ENCODE results near the gene AVPR1A. TPM values are rescaled to one million over a fixed set of nuclear protein-coding genes. Genes with fewer than 3 reads are reported as not detected.
"Not testable (repeated sequence)": the region's sequence is repeated elsewhere in the genome, so short reads cannot be mapped to it uniquely, and the experiment has no call there.

AVPR1A gene
- total RNA-seq (2014; rRNA removed; shearing (Covaris generic)), result 0.06 and 0.21 TPM in 2 replicates

- DNase-seq (ENCODE audit: low read depth in 1 of 2, low spot score in 2 of 2), result peak; percentile 26 to 42
- H3K4me3 ChIP-seq, result peak within 1 kb of the TSS; percentile 31
- H3K27me3 ChIP-seq (replicated peaks), result peaks cover 47% of the 10 kb centered on the region
These were observed at the start of gene AVPR1A for GRCh38 chr12:63150713-63151622. Gene AVPR1A, minus strand, starts transcription at chr12:63151201. Its CDS starts 365 bp downstream, at chr12:63150836.

GRCh38 chr12:63196168-63196567, 45.2 kb upstream of the AVPR1A start:
- Histone ChIP-seq H3K4me1 (replicated peaks) (no peaks in the 10 kb centered on the region), H3K27ac (no peak overlapping the region)

More at GRCh38 chr12:63150713-63151622, at the start of gene AVPR1A:
- Histone ChIP-seq H3K27ac (no peak within 1 kb of the TSS), H3K9me3 (replicated peaks) (no peaks in the 10 kb centered on the region; the same call in 1 of the 2 replicates), H3K4me1 (replicated peaks) (peaks cover 15% of the 10 kb centered on the region), H3K36me3 (no peaks in the 10 kb centered on the region)

GRCh38 chr12:63179224-63179623, 28.2 kb upstream of the AVPR1A start:
- no peaks in the 10 kb centered on the region for H3K27me3 ChIP-seq (replicated peaks)
- no peak overlapping the region for H3K4me3 ChIP-seq
- no peak for DNase-seq (ENCODE audit: low read depth in 1 of 2, low spot score in 2 of 2)
- no peaks in the 10 kb centered on the region for H3K36me3 ChIP-seq
- H3K9me3 ChIP-seq (replicated peaks), result 0 out of 2 replicates have a peak, but pooled peaks cover 7% of the 10 kb centered on the region
- no peaks in the 10 kb centered on the region for H3K4me1 ChIP-seq (replicated peaks)
- no peak overlapping the region for H3K27ac ChIP-seq

More at GRCh38 chr12:63196168-63196567, 45.2 kb upstream of the AVPR1A start:
- no peak overlapping the region for H3K4me3 ChIP-seq
- no peak for DNase-seq (ENCODE audit: low read depth in 1 of 2, low spot score in 2 of 2)
- no peaks in the 10 kb centered on the region for H3K36me3 ChIP-seq
- H3K27me3 ChIP-seq (replicated peaks), result no peaks in the 10 kb centered on the region
- no peaks in the 10 kb centered on the region for H3K9me3 ChIP-seq (replicated peaks)

GRCh38 chr12:63170321-63170720, 19.3 kb upstream of the AVPR1A start:
- no peaks in the 10 kb centered on the region for H3K4me1 ChIP-seq (replicated peaks)
- H3K27me3 ChIP-seq (replicated peaks), result peaks cover 4% of the 10 kb centered on the region; the same call in 1 of the 2 replicates
- no peak for DNase-seq (ENCODE audit: low read depth in 1 of 2, low spot score in 2 of 2)
- no peaks in the 10 kb centered on the region for H3K9me3 ChIP-seq (replicated peaks)
- no peak overlapping the region for H3K4me3 ChIP-seq
- no peak overlapping the region for H3K27ac ChIP-seq
- H3K36me3 ChIP-seq, result no peaks in the 10 kb centered on the region

- not testable (repeated sequence) for H3K36me3 ChIP-seq; H3K4me1 ChIP-seq (replicated peaks); H3K27me3 ChIP-seq (replicated peaks); H3K27ac ChIP-seq; H3K9me3 ChIP-seq (replicated peaks); DNase-seq (ENCODE audit: low read depth in 1 of 2, low spot score in 2 of 2); H3K4me3 ChIP-seq
These were observed 16.7 kb upstream of the AVPR1A start for GRCh38 chr12:63167741-63168140.

- H3K27me3 ChIP-seq (replicated peaks), result no peaks in the 10 kb centered on the region; the same call in 1 of the 2 replicates
- H3K36me3 ChIP-seq, result no peaks in the 10 kb centered on the region
- H3K4me3 ChIP-seq, result no peak overlapping the region
- no peak overlapping the region for H3K27ac ChIP-seq
- no peak for DNase-seq (ENCODE audit: low read depth in 1 of 2, low spot score in 2 of 2)
- H3K4me1 ChIP-seq (replicated peaks), result no peaks in the 10 kb centered on the region
- H3K9me3 ChIP-seq (replicated peaks), result no peaks in the 10 kb centered on the region
These were observed 13.9 kb upstream of the AVPR1A start for GRCh38 chr12:63164911-63165310.

GRCh38 chr12:63163541-63163940, 12.5 kb upstream of the AVPR1A start:
- Histone ChIP-seq H3K27me3 (replicated peaks) (no peaks in the 10 kb centered on the region; the same call in 1 of the 2 replicates), H3K4me3 (no peak overlapping the region), H3K9me3 (replicated peaks) (no peaks in the 10 kb centered on the region), H3K27ac (no peak overlapping the region), H3K36me3 (no peaks in the 10 kb centered on the region), H3K4me1 (replicated peaks) (no peaks in the 10 kb centered on the region)
- no peak for DNase-seq (ENCODE audit: low read depth in 1 of 2, low spot score in 2 of 2)

GRCh38 chr12:63155375-63155774, 4.4 kb upstream of the AVPR1A start:
- Histone ChIP-seq H3K9me3 (replicated peaks) (no peaks in the 10 kb centered on the region; the same call in 1 of the 2 replicates), H3K27me3 (replicated peaks) (peaks cover 27% of the 10 kb centered on the region), H3K4me1 (replicated peaks) (peaks cover 15% of the 10 kb centered on the region), H3K36me3 (no peaks in the 10 kb centered on the region), H3K27ac (no peak overlapping the region), H3K4me3 (no peak overlapping the region)
- DNase-seq (ENCODE audit: low read depth in 1 of 2, low spot score in 2 of 2), result no peak

GRCh38 chr12:63154560-63154959, 3.6 kb upstream of the AVPR1A start:
- Histone ChIP-seq H3K9me3 (replicated peaks) (no peaks in the 10 kb centered on the region; the same call in 1 of the 2 replicates), H3K27me3 (replicated peaks) (peaks cover 33% of the 10 kb centered on the region), H3K27ac (no peak overlapping the region), H3K36me3 (no peaks in the 10 kb centered on the region), H3K4me1 (replicated peaks) (peaks cover 15% of the 10 kb centered on the region), H3K4me3 (no peak overlapping the region)
- no peak for DNase-seq (ENCODE audit: low read depth in 1 of 2, low spot score in 2 of 2)

GRCh38 chr12:63152321-63152700, 1.3 kb upstream of the AVPR1A start:
- no peak overlapping the region for H3K4me3 ChIP-seq
- H3K9me3 ChIP-seq (replicated peaks), result no peaks in the 10 kb centered on the region; the same call in 1 of the 2 replicates
- peak in 1 of 2 experiments; percentile 5 for DNase-seq (ENCODE audit: low read depth in 1 of 2, low spot score in 2 of 2)
- peaks cover 15% of the 10 kb centered on the region for H3K4me1 ChIP-seq (replicated peaks)
- H3K36me3 ChIP-seq, result no peaks in the 10 kb centered on the region
- H3K27ac ChIP-seq, result no peak overlapping the region
- peaks cover 40% of the 10 kb centered on the region for H3K27me3 ChIP-seq (replicated peaks)

GRCh38 chr12:63151623-63152320, 771 bp upstream of the AVPR1A start:
- Histone ChIP-seq H3K27me3 (replicated peaks) (peaks cover 40% of the 10 kb centered on the region), H3K36me3 (no peaks in the 10 kb centered on the region), H3K9me3 (replicated peaks) (no peaks in the 10 kb centered on the region; the same call in 1 of the 2 replicates), H3K27ac (no peak overlapping the region), H3K4me1 (replicated peaks) (peaks cover 15% of the 10 kb centered on the region), H3K4me3 (peak overlapping the region; percentile 31)
- peak; percentile 47 to 59 for DNase-seq (ENCODE audit: low read depth in 1 of 2, low spot score in 2 of 2)

GRCh38 chr12:63149909-63150712, 890 bp downstream of the AVPR1A start:
- peaks cover 15% of the 10 kb centered on the region for H3K4me1 ChIP-seq (replicated peaks)
- no peaks in the 10 kb centered on the region; the same call in 1 of the 2 replicates for H3K9me3 ChIP-seq (replicated peaks)
- no peaks in the 10 kb centered on the region for H3K36me3 ChIP-seq
- no peak overlapping the region for H3K27ac ChIP-seq
- H3K4me3 ChIP-seq, result peak overlapping the region; percentile 31; the same call in 1 of the 2 replicates
- no peak for DNase-seq (ENCODE audit: low read depth in 1 of 2, low spot score in 2 of 2)
- H3K27me3 ChIP-seq (replicated peaks), result peaks cover 49% of the 10 kb centered on the region

- Histone ChIP-seq H3K9me3 (replicated peaks) (no peaks in the 10 kb centered on the region), H3K36me3 (no peaks in the 10 kb centered on the region), H3K27ac (no peak overlapping the region), H3K4me1 (replicated peaks) (no peaks in the 10 kb centered on the region), H3K27me3 (replicated peaks) (peaks cover 19% of the 10 kb centered on the region; the same call in 1 of the 2 replicates), H3K4me3 (no peak overlapping the region)
- DNase-seq (ENCODE audit: low read depth in 1 of 2, low spot score in 2 of 2), result no peak
These were observed 6.4 kb downstream of the AVPR1A start for GRCh38 chr12:63144556-63144955.
